Fibroblast of pulmonary artery (primary cell): Measurements from ENCODE around the gene DLG4.

Experiments
- DNase-seq: peaks from one replicate; pipeline ENCODE4 v3.0.0-alpha.2; 2010; ENCODE audit warnings: low read depth
- H3K4me3 ChIP-seq: replicated peaks from 2 replicates; pipeline ENCODE4 v1.5.1; 2011; ENCODE audit warnings: low read depth, mild to moderate bottlenecking, control low read depth, low read length, moderate library complexity
- TF ChIP-seq, protein P1 (sequence below): IDR thresholded peaks from 2 replicates; pipeline ENCODE4 v1.5.1; 2011; ENCODE audit warnings: mild to moderate bottlenecking, control low read depth, low read length, inconsistent platforms; ENCODE audit errors: missing control alignments

Gene DLG4

DNA sequence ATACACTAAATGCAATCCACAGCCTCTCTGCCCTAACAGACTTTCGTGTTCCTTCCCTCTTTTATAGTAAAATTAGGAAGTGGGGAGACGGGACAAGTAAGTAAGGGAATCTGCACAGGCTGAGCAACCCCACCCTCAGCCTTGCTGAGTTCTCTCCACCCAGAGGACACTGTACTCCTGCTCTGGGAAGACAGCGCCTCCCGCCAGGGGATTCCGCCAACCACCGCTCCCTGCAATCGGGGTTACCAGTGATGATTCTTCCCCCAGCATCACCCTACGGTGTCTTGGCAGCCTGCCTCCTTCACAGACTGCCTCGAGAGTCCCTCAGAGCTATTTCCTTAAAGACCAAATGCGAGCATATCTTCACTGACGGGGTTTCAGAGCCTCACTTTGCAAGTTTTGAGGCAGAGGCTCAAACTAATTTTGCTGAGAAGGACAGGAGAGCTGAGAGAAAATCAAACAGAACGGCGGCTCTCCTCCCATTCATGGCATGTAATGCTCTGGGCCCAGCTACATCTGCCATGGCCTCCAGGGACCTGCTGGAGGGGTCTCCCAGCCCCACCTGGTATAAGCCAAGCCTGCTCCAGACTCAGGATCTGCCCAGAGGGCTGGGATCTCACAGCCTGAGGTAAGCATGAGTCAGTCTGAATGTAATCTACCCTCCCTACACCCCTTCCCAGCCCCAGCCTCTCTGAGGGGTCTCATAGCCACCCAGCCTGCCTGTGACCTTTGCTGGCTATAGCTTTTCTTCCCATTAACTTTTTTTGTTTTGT is 82.3 kb downstream of the DLG4 start:
- no peak overlapping the region for H3K4me3 ChIP-seq
- no peak for DNase-seq
- TF ChIP-seq, protein P1, sequence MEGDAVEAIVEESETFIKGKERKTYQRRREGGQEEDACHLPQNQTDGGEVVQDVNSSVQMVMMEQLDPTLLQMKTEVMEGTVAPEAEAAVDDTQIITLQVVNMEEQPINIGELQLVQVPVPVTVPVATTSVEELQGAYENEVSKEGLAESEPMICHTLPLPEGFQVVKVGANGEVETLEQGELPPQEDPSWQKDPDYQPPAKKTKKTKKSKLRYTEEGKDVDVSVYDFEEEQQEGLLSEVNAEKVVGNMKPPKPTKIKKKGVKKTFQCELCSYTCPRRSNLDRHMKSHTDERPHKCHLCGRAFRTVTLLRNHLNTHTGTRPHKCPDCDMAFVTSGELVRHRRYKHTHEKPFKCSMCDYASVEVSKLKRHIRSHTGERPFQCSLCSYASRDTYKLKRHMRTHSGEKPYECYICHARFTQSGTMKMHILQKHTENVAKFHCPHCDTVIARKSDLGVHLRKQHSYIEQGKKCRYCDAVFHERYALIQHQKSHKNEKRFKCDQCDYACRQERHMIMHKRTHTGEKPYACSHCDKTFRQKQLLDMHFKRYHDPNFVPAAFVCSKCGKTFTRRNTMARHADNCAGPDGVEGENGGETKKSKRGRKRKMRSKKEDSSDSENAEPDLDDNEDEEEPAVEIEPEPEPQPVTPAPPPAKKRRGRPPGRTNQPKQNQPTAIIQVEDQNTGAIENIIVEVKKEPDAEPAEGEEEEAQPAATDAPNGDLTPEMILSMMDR, result no peak
